RCC 7860 (cell line): ENCODE data around the gene STK11IP.
"Not testable (repeated sequence)": the region's sequence is repeated elsewhere in the genome, so short reads cannot be mapped to it uniquely, and the experiment has no call there.

ENCODE experiments used
- DNase-seq: peaks from one replicate; pipeline ENCODE4 v3.0.0-alpha.2; 2015; ENCODE audit warnings: low spot score
- FAIRE-seq: peaks from 2 replicates; lab custom pipeline; 2012; peaks lifted over from hg19 to GRCh38; lab: Jason Lieb, UNC

Gene STK11IP

DNA sequence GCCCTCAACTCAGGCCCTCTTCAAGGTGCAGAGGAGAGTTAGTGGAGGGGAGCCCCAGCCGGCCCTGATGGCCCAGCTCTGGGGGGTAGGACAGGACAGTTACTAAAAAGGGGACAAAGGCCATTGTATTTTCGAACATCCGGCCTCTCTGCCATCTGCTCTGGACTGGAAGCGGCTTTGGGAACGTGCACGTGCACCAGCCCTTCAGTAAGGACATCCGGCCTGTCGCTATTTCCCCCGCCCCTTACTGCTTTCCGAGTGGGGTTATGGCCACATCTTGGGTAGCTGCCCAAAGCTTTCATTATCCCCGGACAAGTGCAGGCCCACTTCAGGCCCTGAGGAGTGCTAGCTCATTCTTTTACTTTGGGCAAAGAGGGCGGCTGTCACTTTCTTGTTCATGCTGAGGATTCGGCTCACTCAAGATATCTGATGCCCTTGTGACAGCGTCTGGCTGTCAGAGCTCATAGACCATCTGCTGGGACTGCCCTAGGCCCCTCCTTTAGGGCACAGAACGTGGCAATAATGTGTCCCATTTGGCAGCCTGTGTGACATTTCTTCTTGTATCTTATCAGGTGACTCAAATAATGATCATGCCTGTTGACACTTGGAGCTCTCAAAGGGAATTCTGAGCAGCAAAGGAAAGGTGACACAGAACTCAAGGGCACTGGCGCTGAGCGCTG, 47.3 kb downstream of the STK11IP start:
- FAIRE-seq, result no peak
- DNase-seq, result peak; percentile 36

GRCh38 chr2:219645631-219646527, 48.2 kb downstream of the STK11IP start:
- peak; percentile 79 for FAIRE-seq

DNA sequence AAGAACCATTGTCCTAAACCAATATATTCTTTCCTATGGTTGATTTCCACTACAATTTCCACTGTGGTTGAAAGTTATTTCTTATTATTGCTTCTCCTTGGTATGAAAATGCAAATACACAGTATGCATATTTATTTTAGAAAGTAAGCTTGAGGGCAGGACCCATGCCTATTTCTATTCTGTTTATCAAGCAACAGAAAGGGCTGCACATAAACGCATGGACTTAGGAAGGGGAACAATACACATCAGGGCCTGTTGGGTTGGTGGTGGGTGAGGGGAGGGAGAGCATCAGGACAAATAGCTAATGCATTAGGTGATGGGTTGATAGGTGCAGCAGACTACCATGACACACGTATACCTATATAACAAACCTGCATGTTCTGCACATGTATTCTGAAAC, 50.5 kb downstream of the STK11IP start:
- no peak for FAIRE-seq
- DNase-seq, result no peak

More at GRCh38 chr2:219645631-219646527, 48.2 kb downstream of the STK11IP start:
- DNase-seq, result peak; percentile 52

DNA sequence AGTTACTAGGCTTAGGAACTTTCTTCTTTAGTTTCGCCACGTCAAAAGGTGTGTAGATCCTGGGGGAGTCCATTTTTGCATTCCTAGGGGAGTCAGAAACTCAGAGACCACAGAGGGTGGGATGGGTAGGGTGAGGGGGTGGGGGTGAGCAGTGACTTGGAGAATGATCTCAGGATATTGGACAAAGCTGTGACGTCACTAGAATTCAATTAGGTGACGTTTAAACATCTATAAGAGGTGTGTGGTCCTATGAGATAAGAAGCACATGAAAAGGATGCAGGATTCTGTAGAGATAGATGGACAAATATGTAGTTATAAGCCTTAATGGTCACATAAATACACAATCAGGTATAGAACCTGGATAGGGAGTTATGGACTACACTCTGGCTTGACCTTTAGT, 51.3 kb downstream of the STK11IP start:
- FAIRE-seq (no peak), DNase-seq (no peak)

DNA sequence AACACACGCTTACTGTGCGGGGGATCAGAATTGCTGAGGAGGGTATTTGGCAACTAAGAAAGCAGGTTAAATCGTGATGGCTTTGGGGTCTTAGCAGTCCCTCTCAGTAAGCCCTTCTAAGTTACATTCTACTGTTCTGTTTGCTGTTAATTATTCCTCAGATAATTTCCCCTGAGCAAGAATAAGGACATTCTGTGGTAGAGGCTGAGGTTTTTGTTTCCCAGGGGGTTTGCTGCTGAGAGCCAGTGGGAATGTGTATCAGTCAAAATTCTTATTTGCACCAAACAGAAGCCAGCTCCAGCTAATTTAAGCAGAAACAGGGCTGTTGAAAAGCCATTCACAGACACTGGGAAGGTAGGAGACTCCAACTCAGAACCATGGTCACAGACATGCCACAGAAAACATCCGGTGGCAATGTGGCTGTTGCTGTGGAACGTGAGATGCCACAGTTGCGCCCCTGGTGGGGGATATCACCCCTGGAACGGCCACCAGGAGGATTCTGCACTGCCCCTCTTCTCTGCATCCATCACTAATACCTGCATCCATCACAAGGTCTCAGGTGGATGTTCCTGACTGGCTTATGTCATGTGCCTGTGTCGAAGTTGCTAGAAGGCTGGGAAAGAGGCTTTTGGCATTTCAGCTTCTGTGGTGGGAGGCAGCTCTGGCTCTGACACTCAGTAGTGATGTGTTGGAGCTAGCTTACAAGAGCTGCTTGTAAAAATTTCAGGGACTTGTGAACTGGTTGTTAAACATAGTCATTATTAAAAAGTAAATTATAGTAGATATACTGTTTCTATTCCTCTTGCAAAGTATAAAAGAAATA, 53.0 kb downstream of the STK11IP start:
- no peak for DNase-seq
- FAIRE-seq, result no peak

GRCh38 chr2:219651656-219652055, 54.0 kb downstream of the STK11IP start:
- FAIRE-seq, DNase-seq: not testable (repeated sequence)

DNA sequence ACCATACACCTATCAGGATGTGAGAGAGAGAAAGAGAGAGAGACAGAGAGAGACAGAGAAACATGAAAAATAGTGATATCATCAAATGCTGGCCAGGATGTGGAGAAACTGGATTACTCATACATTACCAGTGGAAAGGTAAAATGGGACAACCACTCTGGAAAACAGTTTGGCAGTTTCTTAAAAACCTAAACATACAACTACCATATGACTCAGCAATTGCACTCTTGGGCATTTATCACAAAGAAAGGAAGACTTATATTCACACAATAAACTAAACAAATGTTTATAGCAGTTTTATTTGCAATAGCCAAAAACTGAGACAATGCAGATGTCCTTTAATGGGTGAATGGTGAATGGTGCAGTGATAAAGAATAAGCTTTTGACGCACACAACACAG, 58.9 kb downstream of the STK11IP start:
- DNase-seq (peak; percentile 46), FAIRE-seq (peak; percentile 74)

GRCh38 chr2:219658196-219658846, 60.7 kb downstream of the STK11IP start:
- FAIRE-seq (no peak), DNase-seq (no peak)

- FAIRE-seq (no peak), DNase-seq (no peak)
Measured at GRCh38 chr2:219658874-219659273, 61.2 kb downstream of the STK11IP start.

GRCh38 chr2:219661197-219661954, 63.7 kb downstream of the STK11IP start:
- DNase-seq, result peak; percentile 53
- FAIRE-seq, result peak; percentile 55

DNA sequence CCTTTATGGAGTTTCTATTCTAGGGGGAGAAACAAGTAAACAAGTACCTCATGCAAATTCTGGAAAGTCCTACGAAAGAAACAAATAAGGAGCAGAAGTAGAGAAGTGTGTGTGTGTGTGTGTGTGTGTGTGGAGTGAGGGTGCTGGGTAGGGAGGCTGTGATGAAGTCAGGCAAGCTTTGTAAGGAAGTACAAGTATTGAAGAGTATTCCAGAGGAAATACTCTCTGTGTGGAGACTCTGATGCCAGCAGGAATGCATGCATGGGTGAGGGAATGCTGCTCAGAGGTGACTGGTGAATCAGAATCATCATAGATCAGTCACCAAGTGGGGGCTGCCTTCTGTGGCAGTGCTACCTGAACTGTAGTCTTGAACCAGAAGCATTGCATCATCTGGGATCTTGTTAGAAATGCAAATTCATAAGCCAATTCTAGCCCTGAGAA, 64.3 kb downstream of the STK11IP start:
- DNase-seq (peak; percentile 72), FAIRE-seq (peak; percentile 24)

GRCh38 chr2:219662566-219662965, 64.9 kb downstream of the STK11IP start:
- FAIRE-seq, result no peak

GRCh38 chr2:219663116-219663762, 65.6 kb downstream of the STK11IP start:
- no peak for FAIRE-seq
- no peak for DNase-seq

More at GRCh38 chr2:219662566-219662965, 64.9 kb downstream of the STK11IP start:
- DNase-seq, result no peak

DNA sequence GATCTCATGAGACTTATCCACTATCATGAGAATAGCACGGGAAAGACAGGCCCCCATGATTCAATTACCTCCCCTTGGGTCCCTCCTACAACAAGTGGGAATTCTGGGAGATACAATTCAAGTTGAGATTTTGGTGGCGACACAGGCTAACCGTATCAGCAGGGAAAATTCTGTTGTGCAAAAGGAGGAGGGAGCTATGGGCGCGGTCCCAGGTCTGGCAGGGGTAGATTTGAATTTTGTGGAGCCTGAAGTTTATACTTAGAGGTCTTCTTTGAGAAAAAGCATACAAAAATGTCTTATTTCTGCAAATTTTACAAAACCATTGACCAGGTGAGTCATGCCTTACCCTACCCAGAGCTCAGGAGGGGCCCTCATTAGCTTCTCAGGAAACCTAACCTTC, 66.4 kb downstream of the STK11IP start:
- FAIRE-seq (no peak), DNase-seq (no peak)

DNA sequence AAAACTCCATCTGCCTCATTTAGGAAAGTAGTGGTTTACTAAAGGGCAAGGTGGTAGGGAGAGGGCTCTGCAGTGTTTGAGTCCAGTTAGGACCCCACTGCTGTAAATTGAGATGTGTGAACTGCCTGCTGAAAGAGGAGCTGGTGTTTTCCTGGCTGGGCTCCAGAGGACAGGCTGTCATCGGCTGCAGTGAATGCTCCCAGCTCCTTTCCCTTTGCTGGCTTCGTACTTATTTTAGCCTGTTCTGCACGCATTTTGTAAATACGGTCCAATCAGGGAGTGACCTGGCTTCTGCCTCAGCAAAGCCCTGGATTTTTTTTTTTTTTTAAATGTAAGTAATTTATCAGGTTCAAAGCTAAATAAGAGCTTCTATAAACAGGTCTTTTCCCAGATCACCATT, 67.3 kb downstream of the STK11IP start:
- DNase-seq (no peak), FAIRE-seq (no peak)

DNA sequence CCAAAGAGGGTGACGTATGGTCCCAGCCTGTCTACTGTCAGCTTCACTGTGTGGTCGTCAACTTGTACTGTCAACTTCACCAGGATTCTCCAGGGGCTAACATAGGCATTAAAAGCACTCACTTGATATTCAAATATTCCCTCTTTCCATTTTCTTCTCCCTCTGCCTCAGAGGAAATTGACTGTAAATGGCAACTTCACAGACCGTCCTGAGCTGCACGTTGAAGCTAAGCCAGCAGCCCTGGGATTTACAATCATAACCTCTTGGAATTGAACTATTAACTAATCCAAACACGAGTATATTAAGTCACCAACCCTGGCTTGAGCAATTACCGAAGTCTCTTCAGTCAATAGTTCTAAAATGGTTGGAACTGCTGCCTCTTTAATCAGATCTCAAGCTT, 68.3 kb downstream of the STK11IP start:
- FAIRE-seq, result no peak

More for the DNA sequence above, 68.3 kb downstream of the STK11IP start:
- DNase-seq, result no peak
